Skeletal muscle satellite cell (primary cell): Measurements from ENCODE around the gene ENPP5.
"Not testable (repeated sequence)": the region's sequence is repeated elsewhere in the genome, so short reads cannot be mapped to it uniquely, and the experiment has no call there.

ENCODE experiments used
- H3K27me3 ChIP-seq: 2 replicates; pipeline ENCODE4 v1.7.0; 2013; ENCODE audit warnings: low read length; ENCODE audit not compliant: control insufficient read depth, insufficient read depth
- H3K36me3 ChIP-seq: 2 replicates; pipeline ENCODE4 v1.7.0; 2013; ENCODE audit warnings: mild to moderate bottlenecking, control low read depth, low read length; ENCODE audit not compliant: insufficient read depth
- H3K4me1 ChIP-seq: 2 replicates; pipeline ENCODE4 v1.7.0; 2013; ENCODE audit warnings: low read length; ENCODE audit not compliant: control insufficient read depth, insufficient read depth
- H3K4me2 ChIP-seq: 2 replicates; pipeline ENCODE4 v1.7.0; 2013; ENCODE audit warnings: mild to moderate bottlenecking, low read length
- H3K4me3 ChIP-seq: 2 replicates; pipeline ENCODE4 v1.7.0; 2013; ENCODE audit warnings: low read length
- H3K9ac ChIP-seq: 2 replicates; pipeline ENCODE4 v1.7.0; 2013; ENCODE audit warnings: mild to moderate bottlenecking, low read depth, low read length, moderate library complexity
- H3K9me3 ChIP-seq: replicated peaks from 2 replicates; pipeline ENCODE4 v1.7.0; 2013; ENCODE audit warnings: mild to moderate bottlenecking, control low read depth, low read length

The ENPP5 gene

GRCh38 chr6:46174904-46175303, 4.1 kb upstream of the ENPP5 start:
- no peak overlapping the region for H3K9ac ChIP-seq
- no peaks in the 10 kb centered on the region for H3K36me3 ChIP-seq
- no peaks in the 10 kb centered on the region for H3K9me3 ChIP-seq
- peaks cover 9% of the 10 kb centered on the region for H3K4me1 ChIP-seq
- peaks cover 49% of the 10 kb centered on the region for H3K27me3 ChIP-seq
- no peak overlapping the region for H3K4me2 ChIP-seq
- no peak overlapping the region for H3K4me3 ChIP-seq

- Histone ChIP-seq H3K4me1 (peaks cover 11% of the 10 kb centered on the region), H3K4me3 (no peak overlapping the region), H3K9ac (no peak overlapping the region), H3K4me2 (no peak overlapping the region), H3K9me3 (no peaks in the 10 kb centered on the region), H3K27me3 (peaks cover 29% of the 10 kb centered on the region), H3K36me3 (no peaks in the 10 kb centered on the region)
Measured at GRCh38 chr6:46172176-46172575, 1.4 kb upstream of the ENPP5 start.

- Histone ChIP-seq H3K4me2 (no peak overlapping the region), H3K4me3 (no peak overlapping the region), H3K9ac (no peak overlapping the region)
Measured at GRCh38 chr6:46160102-46160501, 10.7 kb downstream of the ENPP5 start.

GRCh38 chr6:46159229-46159628, 11.6 kb downstream of the ENPP5 start:
- Histone ChIP-seq H3K27me3 (peaks cover 5% of the 10 kb centered on the region), H3K4me1 (no peaks in the 10 kb centered on the region), H3K36me3 (no peaks in the 10 kb centered on the region), H3K4me2 (no peak overlapping the region), H3K4me3 (no peak overlapping the region), H3K9me3 (no peaks in the 10 kb centered on the region), H3K9ac (no peak overlapping the region)

More at GRCh38 chr6:46160102-46160501, 10.7 kb downstream of the ENPP5 start:
- no peaks in the 10 kb centered on the region for H3K4me1 ChIP-seq
- H3K9me3 ChIP-seq: no peaks in the 10 kb centered on the region
- H3K27me3 ChIP-seq: peaks cover 5% of the 10 kb centered on the region
- no peaks in the 10 kb centered on the region for H3K36me3 ChIP-seq

- Histone ChIP-seq H3K4me1 (no peaks in the 10 kb centered on the region), H3K27me3 (peaks cover 5% of the 10 kb centered on the region), H3K9ac (no peak overlapping the region), H3K36me3 (no peaks in the 10 kb centered on the region), H3K4me3 (no peak overlapping the region), H3K4me2 (no peak overlapping the region), H3K9me3 (no peaks in the 10 kb centered on the region)
Measured at GRCh38 chr6:46156701-46157100, 14.1 kb downstream of the ENPP5 start.

- not testable (repeated sequence) for H3K9me3 ChIP-seq, H3K36me3 ChIP-seq, H3K4me3 ChIP-seq, H3K4me1 ChIP-seq, H3K4me2 ChIP-seq, H3K9ac ChIP-seq, H3K27me3 ChIP-seq
Measured at GRCh38 chr6:46149066-46149465, 21.7 kb downstream of the ENPP5 start.

GRCh38 chr6:46144270-46144669, 26.5 kb downstream of the ENPP5 start:
- no peaks in the 10 kb centered on the region for H3K36me3 ChIP-seq
- H3K4me1 ChIP-seq: no peaks in the 10 kb centered on the region
- H3K9me3 ChIP-seq: no peaks in the 10 kb centered on the region
- H3K9ac ChIP-seq: no peak overlapping the region
- no peaks in the 10 kb centered on the region for H3K27me3 ChIP-seq
- no peak overlapping the region for H3K4me3 ChIP-seq
- no peak overlapping the region for H3K4me2 ChIP-seq

GRCh38 chr6:46138281-46138680, 32.5 kb downstream of the ENPP5 start:
- no peak overlapping the region for H3K4me2 ChIP-seq
- H3K9me3 ChIP-seq: no peaks in the 10 kb centered on the region
- H3K4me1 ChIP-seq: no peaks in the 10 kb centered on the region

GRCh38 chr6:46137387-46137786, 33.4 kb downstream of the ENPP5 start:
- Histone ChIP-seq H3K4me2 (no peak overlapping the region), H3K9ac (no peak overlapping the region), H3K4me1 (no peaks in the 10 kb centered on the region), H3K36me3 (no peaks in the 10 kb centered on the region), H3K4me3 (no peak overlapping the region), H3K9me3 (no peaks in the 10 kb centered on the region), H3K27me3 (peaks cover 6% of the 10 kb centered on the region)

More at GRCh38 chr6:46138281-46138680, 32.5 kb downstream of the ENPP5 start:
- H3K4me3 ChIP-seq: no peak overlapping the region
- no peak overlapping the region for H3K9ac ChIP-seq
- peaks cover 6% of the 10 kb centered on the region for H3K27me3 ChIP-seq
- H3K36me3 ChIP-seq: no peaks in the 10 kb centered on the region

GRCh38 chr6:46136831-46137230, 33.9 kb downstream of the ENPP5 start:
- Histone ChIP-seq H3K9me3 (no peaks in the 10 kb centered on the region), H3K27me3 (peaks cover 6% of the 10 kb centered on the region), H3K9ac (no peak overlapping the region), H3K4me2 (no peak overlapping the region), H3K4me1 (no peaks in the 10 kb centered on the region), H3K4me3 (no peak overlapping the region), H3K36me3 (no peaks in the 10 kb centered on the region)

GRCh38 chr6:46135176-46135575, 35.6 kb downstream of the ENPP5 start:
- H3K4me1 ChIP-seq: no peaks in the 10 kb centered on the region

GRCh38 chr6:46134216-46134615, 36.6 kb downstream of the ENPP5 start:
- no peaks in the 10 kb centered on the region for H3K4me1 ChIP-seq
- peaks cover 10% of the 10 kb centered on the region for H3K27me3 ChIP-seq
- H3K9ac ChIP-seq: no peak overlapping the region
- no peak overlapping the region for H3K4me3 ChIP-seq
- H3K36me3 ChIP-seq: no peaks in the 10 kb centered on the region
- H3K4me2 ChIP-seq: no peak overlapping the region
- H3K9me3 ChIP-seq: no peaks in the 10 kb centered on the region

More at GRCh38 chr6:46135176-46135575, 35.6 kb downstream of the ENPP5 start:
- Histone ChIP-seq H3K9me3 (no peaks in the 10 kb centered on the region), H3K9ac (no peak overlapping the region), H3K36me3 (no peaks in the 10 kb centered on the region), H3K4me3 (no peak overlapping the region), H3K27me3 (peaks cover 6% of the 10 kb centered on the region), H3K4me2 (no peak overlapping the region)
